Gastrocnemius medialis (tissue), 4 donors: ENCODE data around the gene KCP.

Experiments
- CTCF ChIP-seq, 5 experiments: fragments of 450-650 bp in 3 of 5; fragments of 200-600 bp in 2 of 5; sonication (generic) in 2 of 5; IDR thresholded peaks in 4 of 5; conservative IDR thresholded peaks in 1 of 5; 1 replicate in 4 of 5; 2 replicates in 1 of 5; pipeline ENCODE4 v1.5.1; 2016 to 2019; ENCODE audit warnings: antibody characterized with exemption in 5 of 5, mild to moderate bottlenecking in 3 of 5, moderate library complexity in 3 of 5
- POLR2A ChIP-seq, 2 donors: fragments of 450-650 bp; IDR thresholded peaks; one replicate each; pipeline ENCODE4 v1.6.1; 2017; ENCODE audit warnings: antibody characterized with exemption in 2 of 2, mild to moderate bottlenecking in 2 of 2, moderate library complexity in 2 of 2

GRCh38 chr7:128883622-128884448, 26.7 kb downstream of the KCP start:
- TF ChIP-seq POLR2A (IDR thresholded peaks at IDR 0.05), result no peak
- TF ChIP-seq CTCF (IDR thresholded peaks at IDR 0.05 in 4 of 5, conservative IDR thresholded peaks at IDR 0.05 in 1 of 5), result peak; percentile 86 to 97 (median 93)
